ENCODE data around the gene RNF166.

- TF ChIP-seq TCF7L2 (IDR thresholded peaks at IDR 0.05; ENCODE audit: low read depth, low read length): no peak
- no peak for TF ChIP-seq POLR2AphosphoS5 (IDR thresholded peaks at IDR 0.05; ENCODE audit: low read depth, low read length)
These were observed 30.3 kb upstream of the RNF166 start for GRCh38 chr16:88736496-88736895.
